ENCODE measurements around the gene AQP6. TPM values are rescaled to one million over a fixed set of nuclear protein-coding genes. Genes with fewer than 3 reads are reported as not detected.

Gene AQP6
- total RNA-seq, 1 experiment from 2014 or later, result 0.31 TPM

- POLR2A ChIA-PET, result no interaction called here
- peaks cover 67% of the 10 kb centered on the region for H3K36me3 ChIP-seq (ENCODE audit: control insufficient read depth, insufficient read depth, low read length)
- CTCF ChIA-PET, result interaction anchor here (0.6 kb wide), 1 partner anchor 121 kb away, joined by 8 read pairs; no protein-coding TSS in a partner anchor
- TF ChIP-seq SIN3A (IDR thresholded peaks at IDR 0.05; ENCODE audit: borderline replicate concordance, insufficient read depth, low read depth, low read length), result no peak
- no peak for TF ChIP-seq REST (IDR thresholded peaks at IDR 0.05; ENCODE audit: insufficient read depth in 1 of 2, low read depth in 2 of 2, low read length in 1 of 2)
- TF ChIP-seq CTCF (IDR thresholded peaks at IDR 0.05), result no peak
- no peak overlapping the region for H3K4me3 ChIP-seq (ENCODE audit: low read depth in 2 of 2, low read length in 2 of 2)
- no peaks in the 10 kb centered on the region for H3K9me3 ChIP-seq (ENCODE audit: control insufficient read depth, insufficient read depth, low read depth, low read length)
- no peaks in the 10 kb centered on the region for H3K27me3 ChIP-seq (ENCODE audit: control insufficient read depth, insufficient read depth, low read length)
- H3K27ac ChIP-seq (ENCODE audit: low read length), result no peak overlapping the region; the same call in 1 of the 2 replicates
- H3K4me1 ChIP-seq (ENCODE audit: control insufficient read depth, insufficient read depth, low read length), result peaks cover 16% of the 10 kb centered on the region
- BruUV-seq (replicated peaks), result no TSS peak
- no peak for DNase-seq (ENCODE audit: low read depth, low spot score)
- no peak for ATAC-seq
- intact Hi-C loops (cut with micrococcal nuclease; ENCODE audit: unreplicated experiment) (no loop called here), in situ Hi-C loops (cut with HindIII; ENCODE audit: low pct_unique_long_range_greater_than_20kb, low sequenced_read_pairs) (no loop called here)
These were observed 32.4 kb downstream of the AQP6 start for GRCh38 chr12:50005175-50005574.

DNA sequence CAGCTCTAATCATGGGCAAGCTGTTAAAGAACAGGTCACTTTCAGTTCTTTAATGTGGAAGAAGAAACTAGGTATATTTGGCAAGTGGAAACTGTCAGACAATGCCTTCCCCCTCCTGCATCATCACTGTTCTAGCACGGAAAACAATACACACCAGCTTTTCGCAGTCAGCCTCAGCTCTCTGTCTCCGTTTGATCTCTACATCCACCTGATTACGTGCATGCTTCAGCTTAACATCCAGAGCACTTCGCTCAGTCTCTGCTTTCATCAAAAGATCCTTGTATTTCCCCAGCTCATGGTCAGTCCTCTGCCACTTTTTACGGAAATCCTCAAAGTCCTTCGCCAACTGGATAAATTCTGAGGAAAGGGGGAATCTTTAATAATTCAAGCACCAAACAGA, 33.5 kb downstream of the AQP6 start:
- Histone ChIP-seq H3K4me1 (ENCODE audit: control insufficient read depth, insufficient read depth, low read length) (peaks cover 16% of the 10 kb centered on the region), H3K4me3 (ENCODE audit: low read depth in 2 of 2, low read length in 2 of 2) (no peak overlapping the region), H3K27ac (ENCODE audit: low read length) (peak overlapping the region; percentile 61), H3K36me3 (ENCODE audit: control insufficient read depth, insufficient read depth, low read length) (peaks cover 60% of the 10 kb centered on the region), H3K27me3 (ENCODE audit: control insufficient read depth, insufficient read depth, low read length) (no peaks in the 10 kb centered on the region), H3K9me3 (ENCODE audit: control insufficient read depth, insufficient read depth, low read depth, low read length) (no peaks in the 10 kb centered on the region)
- ChIA-PET CTCF (interaction anchor here (0.8 kb wide), 1 partner anchor 30 kb away, joined by 7 read pairs; no protein-coding TSS in a partner anchor), POLR2A (interaction anchor here (0.7 to 1.1 kb wide), 2 partner anchors 12 to 253 kb away, joined by 3 to 4 read pairs; no protein-coding TSS in a partner anchor)
- TF ChIP-seq TCF7L2 (IDR thresholded peaks at IDR 0.05; ENCODE audit: low read depth, low read length) (no peak), POLR2AphosphoS5 (IDR thresholded peaks at IDR 0.05; ENCODE audit: low read depth, low read length) (no peak), REST (IDR thresholded peaks at IDR 0.05; ENCODE audit: insufficient read depth in 1 of 2, low read depth in 2 of 2, low read length in 1 of 2) (no peak), CTCF (IDR thresholded peaks at IDR 0.05) (no peak), SIN3A (IDR thresholded peaks at IDR 0.05; ENCODE audit: borderline replicate concordance, insufficient read depth, low read depth, low read length) (no peak)
- intact Hi-C loops (cut with micrococcal nuclease; ENCODE audit: unreplicated experiment), result no loop called here
- BruUV-seq (replicated peaks), result no TSS peak
- in situ Hi-C loops (cut with HindIII; ENCODE audit: low pct_unique_long_range_greater_than_20kb, low sequenced_read_pairs), result no loop called here
- DNase-seq (ENCODE audit: low read depth, low spot score) (no peak), ATAC-seq (no peak)

Data from Panc1 (cell line).